ENCODE data around the gene PLCE1.

Gene PLCE1

GRCh38 chr10:94025806-94026205 is 32.1 kb downstream of the PLCE1 start:
- no peak for DNase-seq

- no peak for DNase-seq
Measured at GRCh38 chr10:94027197-94027596, 33.5 kb downstream of the PLCE1 start.

DNA sequence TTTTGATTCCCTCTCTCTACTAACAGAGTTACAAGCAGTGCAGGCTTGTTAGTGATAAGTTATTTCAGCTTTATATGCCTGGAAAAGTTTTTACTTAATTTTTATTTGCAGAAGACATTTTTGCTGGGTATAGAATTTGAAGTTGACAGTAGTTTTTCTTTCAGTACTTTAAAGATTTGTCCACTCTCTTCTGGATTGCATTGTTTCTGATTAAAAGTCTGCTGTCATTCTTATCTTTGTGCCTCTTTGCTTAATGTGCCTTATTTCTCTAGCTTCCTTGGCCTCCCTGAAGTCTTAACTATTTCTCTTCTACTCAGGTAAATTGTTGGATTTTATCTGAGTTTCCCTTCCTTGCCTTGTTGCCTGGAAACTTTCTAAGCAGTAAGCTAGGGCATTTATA is 36.2 kb downstream of the PLCE1 start:
- no peak for DNase-seq

- DNase-seq, result no peak
Measured at GRCh38 chr10:94035982-94036765, 42.4 kb downstream of the PLCE1 start.

- no peak for DNase-seq
Measured at GRCh38 chr10:94036766-94037033, 43.0 kb downstream of the PLCE1 start.

DNA sequence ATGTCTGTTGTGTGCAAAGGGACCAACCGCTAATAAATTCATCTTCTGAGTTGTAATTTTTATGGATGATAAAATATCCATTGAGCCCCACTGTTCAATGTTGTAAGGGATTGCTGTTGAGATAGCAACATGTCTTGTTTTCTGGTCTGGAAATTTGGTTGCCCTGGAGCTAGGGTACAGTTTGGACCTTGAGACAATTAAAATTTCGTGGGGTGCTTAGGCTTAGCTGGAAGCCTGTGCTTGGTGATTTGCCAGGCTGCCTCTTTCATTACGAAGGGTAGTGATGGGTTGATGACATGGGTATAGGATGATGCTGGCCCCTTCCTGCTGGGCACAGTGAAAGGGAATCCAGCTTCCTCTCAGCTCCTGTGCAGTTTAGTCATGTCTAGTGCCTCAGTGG is 43.6 kb downstream of the PLCE1 start:
- DNase-seq, result no peak

DNA sequence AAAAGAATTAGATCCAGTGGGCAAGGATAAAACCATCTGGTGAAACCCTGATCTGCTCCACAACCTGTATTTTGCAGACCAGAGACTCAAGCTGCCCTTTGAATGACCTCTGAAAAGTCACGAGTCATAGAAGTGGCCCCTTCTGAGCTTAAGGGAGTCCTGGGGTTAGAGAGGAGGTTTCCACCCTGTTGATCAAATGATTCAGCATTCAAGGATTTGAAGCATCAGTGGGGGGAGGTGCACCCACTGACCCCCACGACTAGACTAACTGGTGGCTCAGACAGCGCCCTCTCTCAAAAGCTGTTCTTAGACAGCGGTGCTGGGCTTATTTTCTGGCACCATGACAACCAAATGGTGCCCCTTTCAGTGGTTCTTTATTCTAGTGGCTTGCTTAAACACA is 44.3 kb downstream of the PLCE1 start:
- no peak for DNase-seq

GRCh38 chr10:94041206-94041605 is 47.5 kb downstream of the PLCE1 start:
- no peak for DNase-seq

DNA sequence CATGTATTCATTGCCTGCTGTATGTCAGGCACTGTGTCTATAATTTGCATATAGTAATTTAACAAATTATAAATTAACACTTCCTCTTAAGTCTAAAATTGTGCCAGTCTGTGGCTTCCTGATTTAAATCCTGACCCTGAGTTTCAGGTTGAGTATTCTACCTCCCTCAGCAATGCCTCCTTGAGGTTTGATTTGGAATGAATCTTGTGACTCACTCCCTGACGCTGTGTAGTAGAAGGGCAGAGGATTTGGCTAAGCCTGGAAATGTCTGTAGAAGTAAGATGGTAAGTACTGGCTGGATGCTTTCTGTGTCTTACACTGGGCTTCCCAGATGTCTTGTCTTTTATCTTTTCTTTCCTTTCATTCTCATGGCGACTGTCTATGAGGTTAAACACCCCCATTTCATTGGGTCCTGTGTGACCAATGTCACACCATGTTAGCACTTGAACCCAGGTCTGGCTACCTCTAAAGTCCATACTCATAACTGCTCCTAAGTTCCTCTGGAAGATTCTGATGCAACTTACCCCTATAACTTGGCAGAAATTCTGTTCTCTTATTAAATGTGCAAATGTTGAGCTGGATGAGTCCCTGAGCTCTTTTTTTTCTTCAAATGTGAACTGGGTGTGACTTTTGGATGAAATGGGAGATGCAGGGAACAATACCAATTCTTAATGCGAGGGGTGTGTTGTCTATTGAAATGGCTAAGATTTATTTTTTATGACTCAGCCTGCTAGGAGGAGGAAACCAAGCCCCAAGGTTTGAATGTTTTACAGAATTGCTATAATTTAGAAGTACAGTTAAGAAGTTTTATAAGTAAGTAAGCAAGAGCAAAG is 48.5 kb downstream of the PLCE1 start:
- DNase-seq, result no peak

DNA sequence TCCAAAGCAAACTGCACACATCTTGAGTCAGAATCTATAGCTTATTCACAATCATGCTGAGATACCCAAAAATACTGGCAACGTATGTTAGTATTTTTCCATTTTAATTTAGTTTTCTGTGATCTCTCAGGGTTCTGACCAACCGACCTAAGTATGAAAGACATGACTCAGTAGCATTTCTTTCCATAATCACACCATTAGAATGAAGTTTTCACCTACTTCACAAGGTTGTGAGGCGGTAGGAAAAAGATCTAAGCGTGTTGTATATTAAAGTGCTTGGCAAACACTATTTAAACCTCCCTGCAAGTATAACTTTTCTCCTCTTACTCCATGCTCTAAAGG is 49.1 kb downstream of the PLCE1 start:
- no peak for DNase-seq

Measured in effector CD4-positive, alpha-beta T cell (primary cell).